SK-N-SH (cell line): Measurements from ENCODE around the gene CAPNS1. TPM values are rescaled to one million over a fixed set of nuclear protein-coding genes. Genes with fewer than 3 reads are reported as not detected.

Experiments
- polyA plus RNA-seq, 3 experiments: library from polyadenylated mRNA; depleted of rRNA; stranded (reverse); fragments of >200 nt; gene quantifications; 2 replicates each; pipeline ENCODE4 v1.2.3, GENCODE V29; 2012

CAPNS1 gene
- polyA plus RNA-seq, 1 of the 3 experiments (the other 2 are of a cell fraction): 999 TPM

Other genes starting within 250 kb of the CAPNS1 start
- 5.5 and 11.4 TPM in 2 replicates for gene NFKBID, start 239.5 kb upstream of the CAPNS1 start, polyA plus RNA-seq (2012; rRNA removed)
- 0.59 and 0.76 TPM in 2 replicates for gene HCST, start 237.5 kb upstream of the CAPNS1 start, polyA plus RNA-seq (2012; rRNA removed)
- gene TYROBP, start 231.8 kb upstream of the CAPNS1 start, polyA plus RNA-seq (2012; rRNA removed): not detected in 2 replicates
- gene LRFN3, start 203.7 kb upstream of the CAPNS1 start, polyA plus RNA-seq (2012; rRNA removed): 2.1 and 5.4 TPM in 2 replicates
- 22.5 and 25.3 TPM in 2 replicates for gene SDHAF1, start 144.9 kb upstream of the CAPNS1 start, polyA plus RNA-seq (2012; rRNA removed)
- gene SYNE4, start 131.3 kb upstream of the CAPNS1 start, polyA plus RNA-seq (2012; rRNA removed): 0.48 and 0.58 TPM in 2 replicates
- gene ALKBH6, start 125.9 kb upstream of the CAPNS1 start, polyA plus RNA-seq (2012; rRNA removed): 29.9 and 30.7 TPM in 2 replicates
- 7.1 and 13.1 TPM in 2 replicates for gene CLIP3, start 107.2 kb upstream of the CAPNS1 start, polyA plus RNA-seq (2012; rRNA removed)
- gene THAP8, start 85.8 kb upstream of the CAPNS1 start, polyA plus RNA-seq (2012; rRNA removed): 6.2 and 6.3 TPM in 2 replicates
- 5.0 and 5.3 TPM in 2 replicates for gene WDR62, start 85.2 kb upstream of the CAPNS1 start, polyA plus RNA-seq (2012; rRNA removed)
- 0.18 TPM in 1 of 2 replicates, not detected in the other for gene OVOL3, start 28.9 kb upstream of the CAPNS1 start, polyA plus RNA-seq (2012; rRNA removed)
- 54.8 and 140 TPM in 2 replicates for gene POLR2I, start 25.2 kb upstream of the CAPNS1 start, polyA plus RNA-seq (2012; rRNA removed)
- gene TBCB, start 24.6 kb upstream of the CAPNS1 start, polyA plus RNA-seq (2012; rRNA removed): 566 and 712 TPM in 2 replicates
- not detected in 2 replicates for gene COX7A1, start 12.4 kb downstream of the CAPNS1 start, polyA plus RNA-seq (2012; rRNA removed)
- 1.5 and 1.9 TPM in 2 replicates for gene ZNF565, start 74.6 kb downstream of the CAPNS1 start, polyA plus RNA-seq (2012; rRNA removed)
- gene ZNF146, start 75.0 kb downstream of the CAPNS1 start, polyA plus RNA-seq (2012; rRNA removed): 25.4 and 35.8 TPM in 2 replicates
- gene ZFP14, start 239.1 kb downstream of the CAPNS1 start, polyA plus RNA-seq (2012; rRNA removed): 1.1 and 2.5 TPM in 2 replicates